GM18870 (cell line): ENCODE data around the gene NLGN4X.

ENCODE experiments used
- ATAC-seq: cut with Tn5 transposase; IDR thresholded peaks from one replicate; pipeline ENCODE4 v1.9.1; 2021; ENCODE audit warnings: moderate library complexity; ENCODE audit not compliant: unreplicated experiment

Gene NLGN4X

DNA sequence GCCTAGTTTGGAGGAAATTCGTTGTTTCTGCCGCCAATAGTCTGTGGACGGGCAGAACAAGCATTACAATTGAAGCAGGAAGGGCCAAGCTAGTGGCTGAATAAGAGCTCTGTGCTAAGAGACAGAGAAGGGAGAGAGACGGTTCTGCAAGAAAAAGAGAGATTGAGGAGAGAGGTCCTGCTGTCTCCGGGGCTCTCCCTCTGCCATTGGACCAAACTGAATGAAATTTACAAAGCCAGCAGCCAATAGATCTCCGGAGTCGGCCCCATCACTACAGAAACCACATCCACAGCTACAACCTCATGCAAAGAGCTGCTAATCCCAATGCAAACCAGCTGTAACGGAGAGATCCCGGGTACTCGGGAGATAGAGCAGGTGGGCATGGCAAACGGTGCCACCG is at the start of gene NLGN4X:
NLGN4X (minus strand) TSS at position 148 of the 400 bp plus-strand sequence. CDS start 77,401 bp downstream, outside the sequence.
- ATAC-seq = no peak

DNA sequence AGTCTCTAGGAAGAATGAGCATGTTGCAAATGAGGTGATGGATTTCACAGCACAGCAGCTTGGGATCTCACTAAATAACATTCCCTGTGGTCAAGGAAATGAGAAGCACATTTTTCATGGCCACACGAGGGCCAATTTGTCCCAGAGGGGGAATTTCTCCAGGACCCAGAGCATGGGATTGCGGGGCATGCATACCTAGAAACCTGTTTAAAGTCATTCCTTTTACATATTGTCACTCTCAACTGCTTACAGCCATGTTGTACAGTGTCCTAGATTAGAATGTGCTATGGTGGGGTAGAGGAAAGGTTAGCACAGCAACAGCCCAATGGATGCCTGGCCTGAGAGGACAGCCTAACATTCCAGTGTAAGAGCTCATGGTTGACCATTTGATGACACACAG is 37.4 kb upstream of the NLGN4X start:
- no peak for ATAC-seq

DNA sequence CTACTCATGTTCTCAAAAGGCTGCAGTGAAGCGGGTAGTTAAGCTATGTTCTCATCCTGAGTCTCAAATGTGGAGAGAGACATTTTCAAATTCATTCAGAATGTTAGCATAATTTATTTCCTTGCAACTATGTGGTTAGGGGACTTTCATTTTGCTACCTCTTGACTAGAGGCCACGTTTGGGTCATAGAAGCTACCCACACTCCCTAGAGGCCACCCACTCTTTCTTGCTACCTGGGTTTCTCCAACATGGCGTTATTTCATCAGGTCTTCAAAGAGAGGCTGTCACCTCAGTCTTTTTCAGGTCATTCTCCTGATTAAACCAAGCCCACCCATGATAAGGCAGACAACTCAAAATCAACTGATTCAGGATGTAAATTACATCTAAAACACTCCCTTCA is 34.3 kb upstream of the NLGN4X start:
- no peak for ATAC-seq

DNA sequence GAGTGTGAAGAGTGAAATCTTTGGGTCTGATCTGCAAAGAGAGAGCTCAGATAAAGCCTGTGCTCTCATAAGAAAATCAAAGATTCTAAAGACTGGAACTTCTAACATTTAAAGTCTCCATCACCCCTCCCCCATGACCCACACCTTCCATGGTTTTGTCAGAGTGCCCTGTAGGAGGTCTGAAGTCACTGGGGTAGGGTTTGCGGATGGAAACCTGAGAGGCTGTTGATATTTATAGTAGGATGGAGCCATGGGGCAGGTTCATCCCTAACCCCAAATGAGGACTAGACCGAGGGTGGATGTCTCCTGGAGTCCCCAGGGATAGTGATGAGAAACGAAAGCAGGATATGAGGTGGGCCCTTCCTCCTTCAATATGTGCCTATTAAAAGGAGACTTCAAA is 28.4 kb upstream of the NLGN4X start:
- ATAC-seq = no peak

DNA sequence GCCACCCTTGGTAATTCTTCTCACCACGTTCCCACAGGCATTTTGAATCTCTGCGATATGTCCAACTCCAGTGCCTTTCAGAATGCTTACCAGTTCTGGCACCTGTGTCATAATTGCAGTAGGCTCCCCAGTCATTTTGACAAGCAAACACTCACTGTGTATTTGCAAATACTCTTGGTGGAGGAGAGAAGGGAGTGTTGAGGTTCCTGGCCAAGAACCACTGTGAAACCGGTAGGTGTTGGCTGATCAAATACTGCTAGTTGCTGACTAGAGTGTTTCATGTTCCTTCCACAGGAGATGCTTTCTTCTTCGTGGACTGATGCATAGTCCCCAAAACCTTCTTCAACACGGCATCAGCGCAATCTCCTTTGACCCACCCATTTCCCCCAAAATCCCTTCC is 16.0 kb upstream of the NLGN4X start:
- no peak for ATAC-seq

DNA sequence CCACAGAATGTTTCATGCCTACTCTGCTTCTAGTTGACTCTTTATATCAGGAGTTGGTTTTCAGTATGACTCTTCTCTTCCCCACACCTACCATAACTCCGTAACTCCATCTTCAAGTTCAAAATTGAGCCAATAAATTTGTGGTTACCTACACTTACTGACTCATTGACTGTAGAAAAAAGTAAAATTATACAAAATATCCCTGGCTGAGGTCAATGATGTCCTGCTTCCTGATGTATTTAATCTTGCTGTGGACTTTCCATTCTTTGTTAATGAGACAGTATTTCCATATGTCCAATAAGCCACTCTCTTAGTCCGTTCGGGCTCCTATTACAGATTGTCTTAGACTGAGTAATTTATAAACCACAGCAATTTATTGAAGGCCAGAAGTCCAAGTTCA is 9.9 kb upstream of the NLGN4X start:
- no peak for ATAC-seq

DNA sequence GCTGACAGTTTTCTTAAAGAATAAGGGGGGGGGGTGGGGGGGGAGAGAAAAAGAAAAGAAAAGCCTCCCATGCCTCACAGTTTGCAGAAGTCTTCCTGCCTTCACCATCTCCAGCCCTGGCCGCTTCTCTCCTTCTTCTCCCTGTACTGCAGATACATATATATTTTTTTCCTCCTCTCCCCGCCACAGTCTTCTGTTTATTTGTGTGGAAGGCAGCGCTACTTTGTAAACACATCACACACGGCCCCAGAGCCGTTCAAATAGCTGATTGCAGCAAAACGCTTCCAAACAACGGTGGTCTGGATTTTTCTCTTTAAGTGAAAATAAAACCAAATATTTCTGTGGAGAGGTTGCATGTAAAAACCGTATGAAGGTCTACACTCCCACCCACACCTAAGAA is 732 bp downstream of the NLGN4X start:
- no peak for ATAC-seq

DNA sequence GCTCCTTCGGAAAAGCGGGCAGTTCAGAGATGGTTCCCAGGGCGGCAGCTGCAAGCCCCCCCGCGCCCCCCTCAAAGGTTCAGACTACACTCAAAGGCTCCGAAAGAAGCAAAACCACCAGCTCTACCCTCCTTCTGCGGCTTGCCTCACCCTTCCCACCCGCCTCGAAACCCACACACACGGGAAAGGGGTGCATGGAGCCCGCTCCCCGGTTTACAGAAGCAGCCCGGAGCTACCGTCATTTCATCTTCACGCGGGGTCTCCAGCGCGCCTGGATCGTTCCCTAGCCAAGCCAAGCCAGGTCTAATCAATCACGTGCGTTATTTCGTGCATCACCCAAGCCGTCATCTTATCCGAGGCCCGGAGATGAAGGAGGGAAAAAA is 1.2 kb downstream of the NLGN4X start:
- no peak for ATAC-seq

DNA sequence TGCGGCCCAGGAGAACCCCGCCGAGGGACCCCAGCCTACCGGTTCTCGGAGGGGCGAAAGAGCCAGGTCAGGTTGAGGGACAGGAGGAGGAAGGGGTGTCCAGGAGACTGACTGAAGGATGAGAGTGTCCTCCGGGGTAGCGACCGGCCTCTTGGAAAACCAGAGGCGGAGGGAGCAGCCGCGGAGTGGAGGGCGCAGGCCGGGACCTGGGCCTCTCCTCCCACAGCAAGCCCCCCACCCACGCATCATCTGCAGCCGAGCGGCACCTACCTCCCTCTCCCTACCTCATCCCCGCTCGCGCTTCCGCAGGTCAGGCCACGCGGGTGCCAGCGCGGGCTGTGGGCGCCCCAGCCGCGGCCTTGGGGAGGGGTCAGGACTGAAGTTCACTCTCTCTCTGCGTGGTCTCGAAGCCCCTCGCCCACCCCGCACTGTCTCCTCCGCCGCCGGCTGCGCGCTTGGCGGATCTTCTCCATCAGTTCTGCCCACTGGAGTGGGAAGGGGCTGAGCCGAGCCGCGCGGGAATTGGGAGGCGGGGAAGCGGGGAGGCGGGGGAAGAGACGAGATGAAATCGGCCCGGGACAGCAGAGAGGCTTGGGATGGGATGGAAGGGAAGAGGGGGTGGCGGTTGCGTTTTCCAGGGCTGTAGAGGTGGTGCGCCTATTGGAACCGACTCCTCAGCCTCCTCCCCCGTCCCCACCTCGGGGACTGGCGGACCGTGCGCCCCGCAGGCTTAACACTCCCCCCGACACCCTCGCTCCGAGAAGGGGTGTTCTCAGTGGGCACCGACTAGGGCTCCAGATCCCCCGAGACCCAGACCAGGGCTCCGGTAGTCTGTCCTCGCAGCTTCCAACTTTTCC is 1.8 kb downstream of the NLGN4X start:
- ATAC-seq = no peak

DNA sequence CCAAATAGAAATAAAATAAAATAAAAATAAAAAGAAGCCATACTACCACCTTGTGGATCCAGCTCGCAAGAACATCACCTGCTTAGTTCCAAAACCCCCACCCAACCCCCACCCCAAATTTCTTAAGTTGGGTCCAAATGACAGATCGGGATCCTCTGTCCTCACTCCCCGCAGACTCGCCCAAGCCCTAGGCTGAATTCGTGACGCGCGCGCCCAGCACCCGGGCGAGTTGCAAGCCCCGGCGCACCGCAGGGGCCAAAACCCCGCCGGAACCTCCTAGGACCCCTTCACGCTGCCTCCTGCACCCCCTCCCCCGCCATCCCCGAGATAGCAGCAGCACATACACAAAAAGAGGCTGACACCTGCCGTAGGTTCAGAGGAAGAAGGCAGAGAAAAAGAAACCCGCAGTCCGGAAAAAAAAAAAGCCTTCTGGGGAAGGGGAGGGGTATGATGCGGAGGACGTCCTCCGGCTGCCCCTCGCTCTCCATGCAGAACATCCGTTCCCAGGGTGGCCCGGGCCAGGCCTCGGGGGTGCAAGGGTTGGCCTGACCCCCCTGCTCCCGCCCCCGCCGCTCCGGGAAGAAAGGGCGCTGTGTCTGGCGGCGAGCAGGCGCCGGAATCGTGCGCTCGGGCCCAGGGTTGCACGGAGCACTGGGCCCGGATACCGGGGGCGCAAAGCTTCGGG is 2.6 kb downstream of the NLGN4X start:
- no peak for ATAC-seq

DNA sequence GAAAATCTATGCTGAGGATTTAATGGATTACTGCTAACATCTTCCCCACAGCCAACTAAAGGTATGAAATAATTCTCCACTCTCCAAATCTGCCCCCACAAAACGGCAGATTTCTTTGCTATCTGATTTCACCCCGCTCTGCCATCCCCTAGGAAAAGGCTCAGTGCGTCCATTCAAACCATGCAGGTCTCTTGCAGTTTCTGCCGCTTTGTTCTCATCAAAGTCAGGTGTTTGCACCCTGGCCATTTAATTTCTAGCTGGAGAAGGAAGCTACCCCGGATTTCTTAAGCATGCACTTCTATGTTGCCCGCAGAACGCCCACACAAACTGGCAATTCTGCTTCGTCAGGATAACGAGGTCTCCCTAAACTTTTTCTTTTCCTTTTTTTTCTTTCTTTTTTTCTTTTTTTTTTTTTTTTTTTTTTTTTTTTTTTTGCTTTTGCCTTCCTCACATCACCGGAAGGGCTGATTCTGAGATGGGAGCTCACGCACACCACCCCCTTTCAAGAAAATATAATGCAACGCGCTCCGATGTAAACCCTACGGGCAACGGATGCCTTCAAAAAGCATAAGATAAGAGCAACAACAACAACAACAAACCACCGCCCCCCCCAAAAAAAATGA is 3.3 kb downstream of the NLGN4X start:
- ATAC-seq = no peak

DNA sequence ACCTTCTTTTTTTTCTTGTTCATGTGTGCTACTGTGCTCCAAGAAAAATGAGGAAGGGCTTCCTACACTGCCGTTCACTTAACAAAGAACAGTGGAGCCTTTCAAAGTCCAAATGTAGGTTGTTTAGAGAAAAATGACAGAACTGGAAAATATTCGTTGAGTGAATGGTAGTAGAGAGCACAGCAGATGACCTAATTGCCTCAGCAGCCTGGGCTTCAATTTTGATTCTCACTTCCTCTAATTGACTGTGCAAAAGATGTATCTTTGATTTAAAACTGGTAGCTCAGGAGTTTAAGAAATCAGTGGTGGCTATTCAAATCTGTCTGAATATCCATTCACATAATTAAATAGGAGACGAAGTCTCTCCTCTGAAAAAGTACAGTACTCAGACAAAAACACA is 5.2 kb downstream of the NLGN4X start:
- no peak for ATAC-seq

DNA sequence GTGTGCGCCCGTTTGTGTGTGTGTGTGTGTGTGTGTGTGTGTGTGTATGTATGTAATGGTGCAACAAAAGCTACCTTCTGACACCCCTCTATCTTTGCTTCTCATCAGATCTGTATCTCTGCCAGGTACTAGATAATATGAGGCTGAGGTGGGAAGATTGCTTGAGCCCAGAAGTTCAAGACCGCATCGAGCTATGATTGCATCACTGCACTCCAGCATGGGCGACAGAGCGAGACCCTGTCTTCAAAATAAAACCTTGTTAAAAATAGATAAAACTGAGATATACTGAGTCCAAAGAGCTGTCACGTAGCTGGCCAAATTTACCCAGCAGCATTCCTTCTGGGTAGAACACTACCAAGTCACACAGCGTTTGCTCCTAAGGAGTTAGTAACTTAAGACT is 18.4 kb downstream of the NLGN4X start:
- ATAC-seq = no peak

DNA sequence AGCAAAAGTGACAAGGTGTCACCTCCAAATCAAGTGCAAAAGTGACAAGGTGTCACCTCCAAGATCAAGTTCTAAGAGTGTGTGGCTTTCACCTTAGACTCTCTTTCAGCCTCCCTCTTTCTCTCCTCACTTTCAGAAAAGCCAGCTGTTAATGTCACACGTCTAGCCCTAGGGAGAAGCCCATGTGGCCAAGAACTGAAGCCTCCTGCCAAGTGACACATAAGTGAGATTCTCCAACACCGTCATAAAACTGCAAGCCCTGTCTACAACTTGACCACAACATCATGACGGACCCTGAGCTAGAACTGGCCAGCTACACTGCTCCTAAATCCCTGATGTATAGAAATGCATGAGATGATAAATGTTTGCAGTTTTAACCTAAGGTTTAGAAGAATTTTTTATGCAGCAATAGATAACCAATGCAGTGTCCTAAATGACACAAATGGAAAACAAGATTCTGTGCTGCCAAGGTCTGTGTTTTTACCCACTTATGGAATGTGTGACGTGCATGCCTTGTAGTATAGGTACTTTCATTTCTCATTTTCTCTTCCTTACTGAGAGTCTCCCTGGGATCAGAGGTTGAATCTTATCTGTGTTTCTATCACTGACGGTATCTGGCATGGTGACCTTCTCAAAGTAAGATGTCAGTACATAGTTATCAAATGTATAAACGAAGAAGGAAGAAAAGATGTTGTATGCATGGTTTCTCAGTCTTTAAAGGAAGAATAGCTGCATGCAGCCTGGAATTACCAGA is 25.0 kb downstream of the NLGN4X start:
- ATAC-seq = no peak

DNA sequence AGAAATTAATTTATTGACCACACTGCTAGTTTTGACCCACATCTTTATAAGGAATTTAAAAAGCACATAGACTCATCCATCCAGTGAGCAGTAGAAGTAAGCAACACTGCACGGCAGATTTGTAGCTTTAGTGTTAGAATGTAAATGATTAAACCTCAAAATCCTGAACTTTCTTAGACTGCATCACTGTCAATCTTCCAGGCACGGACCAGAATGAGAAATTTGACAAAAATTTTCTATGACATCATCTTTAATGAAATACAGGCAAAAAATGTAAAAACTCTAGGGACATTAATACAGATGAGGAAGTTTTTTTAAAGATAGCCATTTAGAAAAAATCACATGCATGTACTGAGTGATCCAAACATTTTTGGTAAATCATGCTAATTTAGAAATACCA is 29.2 kb downstream of the NLGN4X start:
- no peak for ATAC-seq

DNA sequence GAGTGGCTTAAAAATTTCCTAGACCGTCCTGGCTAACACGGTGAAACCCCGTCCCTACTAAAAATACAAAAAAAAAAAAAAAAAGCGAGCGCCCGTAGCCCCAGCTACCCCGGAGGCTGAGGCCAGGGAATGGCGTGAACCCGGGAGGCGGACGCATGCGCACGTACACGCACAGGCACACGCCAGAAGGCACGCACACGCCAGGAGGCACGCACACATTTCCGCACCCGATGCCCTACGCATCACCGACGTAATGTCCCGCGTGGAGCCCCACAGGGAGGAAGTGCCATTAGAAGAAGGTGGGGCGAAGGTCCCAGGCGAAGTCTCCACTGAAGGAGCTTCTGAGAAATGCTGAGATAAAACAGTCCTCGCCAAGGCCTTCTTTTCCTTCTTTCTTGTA is 41.4 kb downstream of the NLGN4X start:
- ATAC-seq = no peak

DNA sequence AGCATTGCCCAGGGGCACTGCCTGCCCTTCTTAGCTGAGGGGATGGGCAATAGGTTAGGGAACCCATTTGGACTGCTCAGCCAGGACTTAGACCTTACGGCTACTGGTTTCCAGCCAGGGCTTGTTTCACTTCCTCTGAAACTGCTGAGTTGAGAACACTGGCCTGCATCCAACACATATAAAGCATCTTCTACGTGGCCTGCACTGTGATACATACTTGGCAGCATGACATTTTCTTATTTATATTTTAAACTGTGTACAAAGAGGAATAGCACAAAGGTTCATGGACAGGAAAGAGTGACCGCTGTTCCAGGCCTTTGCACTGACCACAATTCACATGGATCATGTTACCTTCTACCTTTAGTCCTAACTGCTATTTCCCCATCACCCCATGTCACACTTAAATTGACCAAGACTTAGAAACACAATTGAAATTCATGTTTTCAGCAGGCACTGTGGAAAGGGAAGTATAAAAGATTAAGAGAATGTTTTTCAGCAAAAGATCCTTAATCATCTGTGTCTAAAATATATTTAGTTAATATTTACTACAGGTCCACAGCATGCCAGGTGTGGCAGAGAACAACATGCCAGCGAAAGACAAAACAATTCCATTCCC is 43.7 kb downstream of the NLGN4X start:
- peak; percentile 93 for ATAC-seq

DNA sequence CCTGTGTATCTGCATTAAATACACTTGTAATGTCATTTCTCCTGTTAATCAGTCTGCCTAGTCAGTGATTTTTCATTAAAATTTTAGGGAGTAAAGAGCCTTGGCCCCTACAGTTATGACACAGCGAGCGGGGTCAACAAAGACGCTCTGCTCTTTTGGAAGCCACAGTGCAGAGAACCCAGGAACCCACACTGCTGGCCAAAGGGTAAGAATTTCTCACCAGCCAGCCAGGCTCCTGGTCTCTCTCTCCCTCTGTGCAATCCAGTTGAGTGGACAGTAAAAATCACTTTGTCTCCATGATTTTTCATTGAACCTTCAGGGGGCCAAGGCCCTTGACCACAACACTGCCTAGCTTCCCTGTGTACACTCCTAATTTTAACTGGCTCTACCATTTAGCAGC is 52.8 kb downstream of the NLGN4X start:
- no peak for ATAC-seq

DNA sequence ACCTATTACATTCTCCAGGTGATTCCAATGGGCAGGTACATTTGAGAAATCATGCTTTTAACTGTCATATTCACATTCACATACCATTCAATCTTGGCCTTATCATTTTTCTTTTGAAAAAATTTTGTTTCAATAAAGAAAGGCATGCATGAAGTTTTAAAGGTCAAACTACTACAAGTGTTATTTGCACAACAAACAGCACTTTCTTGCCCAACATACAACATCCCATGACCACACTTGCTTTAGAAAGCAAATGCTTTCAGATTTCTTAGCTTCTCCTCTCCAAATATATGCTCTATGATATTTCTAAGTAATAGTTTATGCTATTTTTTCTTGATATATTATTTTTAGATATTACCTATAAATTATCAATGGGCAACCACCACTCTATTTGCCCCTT is 58.2 kb downstream of the NLGN4X start:
- no peak for ATAC-seq

DNA sequence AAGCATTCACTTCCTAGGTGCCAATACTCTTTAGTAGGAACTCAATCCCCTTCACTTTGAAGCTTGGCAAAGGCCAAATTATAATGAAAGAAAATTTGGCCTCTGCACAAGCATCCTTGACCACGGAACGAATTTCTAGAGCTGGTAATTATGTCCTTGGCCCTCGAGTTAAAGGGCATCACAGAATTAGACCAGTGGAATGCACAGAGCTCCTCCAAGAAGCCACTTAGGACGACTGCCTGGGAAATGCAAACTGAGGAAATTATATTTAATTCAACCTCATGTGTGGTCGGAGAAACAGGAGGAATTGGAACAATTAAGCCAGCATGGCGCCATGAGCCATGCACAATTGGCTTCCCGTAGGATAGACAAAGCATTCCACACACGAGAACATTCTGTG is 59.3 kb downstream of the NLGN4X start:
- ATAC-seq = no peak

DNA sequence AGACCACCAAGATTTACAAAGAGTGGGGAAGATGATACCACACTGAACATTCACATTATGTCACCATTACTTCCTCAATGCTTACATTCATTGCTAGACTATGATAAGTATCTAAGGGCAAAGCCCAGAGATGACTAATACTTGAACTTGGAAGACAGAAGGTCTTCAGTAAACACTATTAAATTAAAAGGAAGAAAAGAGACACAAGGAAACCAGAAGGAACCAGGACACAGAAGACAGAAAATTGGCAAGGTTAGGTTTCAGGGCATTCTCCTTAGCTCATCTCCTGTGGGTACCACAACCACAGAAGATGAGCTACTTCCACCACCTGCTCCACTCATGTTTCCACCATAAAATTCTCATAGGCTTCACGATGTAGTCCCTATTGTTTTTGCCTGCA is 64.9 kb downstream of the NLGN4X start:
- no peak for ATAC-seq
